B cell (primary cell): ENCODE results near the gene NUBP2. TPM values are rescaled to one million over a fixed set of nuclear protein-coding genes. Genes with fewer than 3 reads are reported as not detected.

Experiments used
- ATAC-seq: fragments of 200-7000 bp; cut with Tn5 transposase; one replicate; pipeline ENCODE4 v1.10.0; 2021; ENCODE audit warnings: low read depth, mild to moderate bottlenecking, moderate number of reproducible peaks, moderate library complexity
- CTCF ChIA-PET: fragments of 350-600 bp; sonication (Branson Sonifier 250); formaldehyde crosslinking; loops from one replicate; lab custom pipeline; 2021; ENCODE audit warnings: antibody characterized with exemption, inconsistent platforms; lab: Charles Lee
- POLR2A ChIA-PET: fragments of 350-600 bp; sonication (Branson Sonifier 250); formaldehyde crosslinking; loops from one replicate; lab custom pipeline; 2021; ENCODE audit warnings: antibody characterized with exemption; lab: Charles Lee
- DNase-seq: peaks from one replicate; pipeline ENCODE4 v3.0.0; 2013
- H2AFZ ChIP-seq: 2 replicates; pipeline ENCODE4 v1.6.1; 2012; ENCODE audit warnings: mild to moderate bottlenecking, low read depth, low read length; ENCODE audit not compliant: insufficient read depth, poor library complexity, severe bottlenecking
- H3K27ac ChIP-seq, 2 donors: 1 replicate in 1 of 2; 2 replicates in 1 of 2; pipeline ENCODE4 v1.5.1; 2012 to 2013; ENCODE audit warnings: low read length in 2 of 2, mild to moderate bottlenecking in 2 of 2, moderate library complexity in 1 of 2
- H3K27me3 ChIP-seq, 4 experiments: fragments of 200-600 bp in 1 of 4; sonication (generic) in 1 of 4; replicated peaks in 1 of 4; 1 replicate in 2 of 4; 2 replicates in 2 of 4; pipeline versions ENCODE4 v1.6.1 to v1.7.0; 2013 to 2016; ENCODE audit warnings: low read length in 3 of 4, mild to moderate bottlenecking in 2 of 4, mixed read lengths in 1 of 4, moderate library complexity in 1 of 4; ENCODE audit not compliant: insufficient read depth in 4 of 4, control insufficient read depth in 3 of 4; ENCODE audit errors: control extremely low read depth in 1 of 4
- H3K36me3 ChIP-seq, 2 experiments: replicated peaks in 1 of 2; 1 replicate in 1 of 2; 2 replicates in 1 of 2; pipeline versions ENCODE4 v1.6.1 to v1.7.1; 2013; ENCODE audit warnings: low read length in 1 of 2; ENCODE audit not compliant: insufficient read depth in 2 of 2, control insufficient read depth in 1 of 2; ENCODE audit errors: control extremely low read depth in 1 of 2, extremely low read depth in 1 of 2
- H3K4me1 ChIP-seq, 2 donors: fragments of 200-600 bp in 1 of 2; sonication (generic) in 1 of 2; 1 replicate in 1 of 2; 2 replicates in 1 of 2; pipeline versions ENCODE4 v1.5.1 to v1.6.1; 2013 to 2017; ENCODE audit warnings: low read length in 2 of 2; ENCODE audit not compliant: control insufficient read depth in 2 of 2, insufficient read depth in 2 of 2
- H3K4me2 ChIP-seq: replicated peaks from 2 replicates; pipeline ENCODE3; 2012; ENCODE audit warnings: mild to moderate bottlenecking, low read depth, low read length; ENCODE audit not compliant: poor library complexity, severe bottlenecking
- H3K4me3 ChIP-seq, 5 experiments: fragments of 200-600 bp in 1 of 5; sonication (generic) in 1 of 5; 1 replicate in 3 of 5; 2 replicates in 2 of 5; pipeline versions ENCODE4 v1.5.1 to v1.7.0; 2011 to 2016; ENCODE audit warnings: low read length in 4 of 5, mild to moderate bottlenecking in 4 of 5, low read depth in 2 of 5, control low read depth in 1 of 5, moderate library complexity in 1 of 5; ENCODE audit not compliant: insufficient read depth in 1 of 5; ENCODE audit errors: control extremely low read depth in 1 of 5, extremely low read depth in 1 of 5
- H3K79me2 ChIP-seq: fragments of 200-600 bp; sonication (generic); one replicate; pipeline ENCODE4 v1.6.0; 2016; ENCODE audit warnings: low read length; ENCODE audit not compliant: control insufficient read depth, insufficient read depth
- H3K9ac ChIP-seq: fragments of 200-600 bp; sonication (generic); 2 replicates; pipeline ENCODE4 v1.6.1; 2017; ENCODE audit warnings: mild to moderate bottlenecking, low read length, moderate library complexity
- H3K9me3 ChIP-seq, 3 donors: one replicate each; pipeline versions ENCODE4 v1.6.1 to v1.7.1; 2013; ENCODE audit warnings: low read length in 2 of 3; ENCODE audit not compliant: control insufficient read depth in 2 of 3, insufficient read depth in 1 of 3; ENCODE audit errors: control extremely low read depth in 1 of 3
- H4K20me1 ChIP-seq: 2 replicates; pipeline ENCODE4 v1.6.0; 2012; ENCODE audit warnings: mild to moderate bottlenecking, low read length; ENCODE audit not compliant: insufficient read depth, control insufficient read depth, poor library complexity, severe bottlenecking
- H3K27ac Mint-ChIP-seq: one replicate; pipeline ENCODE4 v1.8.0; 2021; ENCODE audit warnings: mixed read lengths
- H3K27me3 Mint-ChIP-seq: one replicate; pipeline ENCODE4 v1.8.0; 2021; ENCODE audit warnings: mixed read lengths
- H3K4me1 Mint-ChIP-seq: one replicate; pipeline ENCODE4 v1.8.0; 2021; ENCODE audit warnings: mixed read lengths
- H3K4me3 Mint-ChIP-seq: one replicate; pipeline ENCODE4 v1.8.0; 2021; ENCODE audit warnings: mixed read lengths
- H3K9me3 Mint-ChIP-seq: one replicate; pipeline ENCODE4 v1.8.0; 2022; ENCODE audit warnings: mixed read lengths; ENCODE audit not compliant: insufficient read depth
- EZH2 ChIP-seq: IDR thresholded peaks from 2 replicates; pipeline ENCODE4 v1.6.1; 2012; ENCODE audit warnings: borderline replicate concordance, low read depth, mild to moderate bottlenecking, moderate library complexity, low read length; ENCODE audit not compliant: insufficient read depth, poor library complexity, severe bottlenecking
- WGBS: methylation state at CpG from one replicate; pipeline ENCODE4 v1.1.5; 2013; ENCODE audit warnings: missing lambda C conversion rate; ENCODE audit not compliant: insufficient coverage; 5-methylcytosine and 5-hydroxymethylcytosine counted together
- intact Hi-C: fragments of 100-400 bp; cut with micrococcal nuclease; formaldehyde crosslinking; loops from one replicate; pipeline ENCODE4 v1.10.0; 2022
- polyA plus RNA-seq: library from polyadenylated mRNA; depleted of rRNA; stranded (reverse); fragments of >200 nt; gene quantifications from 2 replicates; pipeline ENCODE4 v1.2.3, GENCODE V29; 2012
- total RNA-seq, 2 donors: library from RNA; stranded (reverse); fragments of 120-200 nt in 1 of 2; gene quantifications; 1 replicate in 1 of 2; 2 replicates in 1 of 2; pipeline versions ENCODE4 v1.2.3 to v1.2.4, GENCODE V29; 2013 to 2022
- TF ChIP-seq, protein P1 (sequence below): fragments of 200-600 bp; IDR thresholded peaks from one replicate; pipeline ENCODE4 v1.8.0; 2022; ENCODE audit warnings: antibody characterized with exemption, mild to moderate bottlenecking

Gene NUBP2
- total and polyA plus RNA-seq, 2 donors (not counting 1 experiment from before 2014, with no cell fraction given): 50.2 to 71.7 TPM

DNA sequence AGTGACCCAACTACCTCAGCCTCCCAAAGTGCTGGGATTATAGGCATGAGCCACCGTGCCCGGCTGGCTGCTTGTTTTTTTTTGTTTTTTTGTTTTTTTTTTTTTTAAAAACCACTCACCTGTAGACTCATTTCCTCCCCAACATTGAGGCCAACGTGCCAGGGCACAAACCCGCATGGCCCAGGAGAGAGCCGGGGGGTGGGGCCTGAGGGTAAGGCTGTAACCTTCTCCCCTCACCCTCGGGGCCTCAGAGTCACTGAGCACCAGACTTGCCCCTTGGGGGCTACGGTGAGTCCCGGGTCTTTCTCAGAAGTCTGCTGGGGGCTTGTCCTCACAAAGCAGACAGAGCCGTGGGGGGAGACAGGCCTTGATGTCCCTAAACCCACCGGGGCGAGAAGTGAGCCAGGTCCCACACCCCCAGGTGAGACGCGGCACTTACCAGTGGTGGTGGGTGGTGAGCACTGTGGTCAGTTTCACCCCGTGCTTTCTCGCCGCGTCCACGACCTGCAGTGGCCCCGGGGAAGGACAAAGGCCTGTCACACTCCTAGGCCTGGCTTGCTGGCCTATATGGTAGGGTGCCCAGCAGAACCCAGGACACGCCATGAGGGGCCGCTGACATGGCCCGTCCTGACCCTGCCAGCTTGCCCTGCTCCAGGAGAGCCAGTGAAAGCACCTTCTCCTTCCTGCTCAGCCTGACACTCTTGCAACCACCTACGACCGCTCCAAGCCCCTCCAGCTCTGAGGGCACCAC, 39.3 kb downstream of the NUBP2 start:
- no peaks in the 10 kb centered on the region for H3K9me3 Mint-ChIP-seq
- Histone ChIP-seq H4K20me1 (peaks cover 56% of the 10 kb centered on the region), H3K27ac (no peak overlapping the region), H2AFZ (no peak overlapping the region), H3K27me3 (no peaks in the 10 kb centered on the region), H3K9me3 (no peaks in the 10 kb centered on the region), H3K36me3 (peaks cover 0 to 39% of the 10 kb centered on the region in 2 experiments), H3K79me2 (peaks cover 50% of the 10 kb centered on the region), H3K4me2 (no peak overlapping the region), H3K9ac (no peak overlapping the region), H3K4me1 (peaks cover 7 to 10% of the 10 kb centered on the region in 2 donors), H3K4me3 (no peak overlapping the region)
- no peaks in the 10 kb centered on the region for H3K27me3 Mint-ChIP-seq
- ATAC-seq (no peak), DNase-seq (no peak)
- TF ChIP-seq, protein P1, sequence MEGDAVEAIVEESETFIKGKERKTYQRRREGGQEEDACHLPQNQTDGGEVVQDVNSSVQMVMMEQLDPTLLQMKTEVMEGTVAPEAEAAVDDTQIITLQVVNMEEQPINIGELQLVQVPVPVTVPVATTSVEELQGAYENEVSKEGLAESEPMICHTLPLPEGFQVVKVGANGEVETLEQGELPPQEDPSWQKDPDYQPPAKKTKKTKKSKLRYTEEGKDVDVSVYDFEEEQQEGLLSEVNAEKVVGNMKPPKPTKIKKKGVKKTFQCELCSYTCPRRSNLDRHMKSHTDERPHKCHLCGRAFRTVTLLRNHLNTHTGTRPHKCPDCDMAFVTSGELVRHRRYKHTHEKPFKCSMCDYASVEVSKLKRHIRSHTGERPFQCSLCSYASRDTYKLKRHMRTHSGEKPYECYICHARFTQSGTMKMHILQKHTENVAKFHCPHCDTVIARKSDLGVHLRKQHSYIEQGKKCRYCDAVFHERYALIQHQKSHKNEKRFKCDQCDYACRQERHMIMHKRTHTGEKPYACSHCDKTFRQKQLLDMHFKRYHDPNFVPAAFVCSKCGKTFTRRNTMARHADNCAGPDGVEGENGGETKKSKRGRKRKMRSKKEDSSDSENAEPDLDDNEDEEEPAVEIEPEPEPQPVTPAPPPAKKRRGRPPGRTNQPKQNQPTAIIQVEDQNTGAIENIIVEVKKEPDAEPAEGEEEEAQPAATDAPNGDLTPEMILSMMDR: no peak
- no peak for TF ChIP-seq EZH2
- intact Hi-C loops: no loop called here
- POLR2A ChIA-PET: no interaction called here
- H3K4me1 Mint-ChIP-seq: peaks cover 18% of the 10 kb centered on the region
- no peak overlapping the region for H3K27ac Mint-ChIP-seq
- CTCF ChIA-PET: no interaction called here
- H3K4me3 Mint-ChIP-seq: no peak overlapping the region
- WGBS: 93% methylated on average over 22 of the region's 24 CpGs

DNA sequence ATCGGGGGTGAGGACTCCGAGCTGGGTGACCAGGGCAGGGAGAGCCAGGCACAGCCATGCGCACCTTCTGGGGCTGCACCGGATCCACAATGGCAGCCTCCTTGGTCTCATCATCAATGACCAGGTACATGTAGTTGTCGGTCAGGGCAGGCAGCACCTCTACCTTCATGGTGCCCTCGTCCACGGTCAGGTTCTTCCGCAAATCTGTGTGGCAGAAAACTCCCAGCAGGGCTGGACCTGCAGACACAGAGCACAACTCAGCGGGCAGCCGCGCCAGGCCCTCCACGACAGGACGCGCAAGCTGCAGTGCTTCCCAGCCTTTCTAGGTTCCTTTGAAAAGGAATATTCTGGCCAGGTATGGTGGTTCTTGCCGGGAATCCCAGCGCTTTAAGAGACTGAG, 40.0 kb downstream of the NUBP2 start:
- no peak for TF ChIP-seq EZH2
- TF ChIP-seq, protein P1: no peak
- 98% methylated on average over 15 of the region's 16 CpGs for WGBS
- peaks cover 58% of the 10 kb centered on the region for H3K79me2 ChIP-seq
- H3K36me3 ChIP-seq: peaks cover 0 to 34% of the 10 kb centered on the region in 2 experiments
- no peaks in the 10 kb centered on the region for H3K9me3 ChIP-seq
- no peak overlapping the region for H3K27ac ChIP-seq
- no peaks in the 10 kb centered on the region for H3K27me3 Mint-ChIP-seq
- H4K20me1 ChIP-seq: peaks cover 52% of the 10 kb centered on the region
- no peak overlapping the region for H3K27ac Mint-ChIP-seq
- no peaks in the 10 kb centered on the region for H3K9me3 Mint-ChIP-seq
- intact Hi-C loops: no loop called here
- H3K4me3 ChIP-seq: no peak overlapping the region
- H3K4me2 ChIP-seq: no peak overlapping the region
- POLR2A ChIA-PET: no interaction called here
- DNase-seq: no peak
- peaks cover 12 to 16% of the 10 kb centered on the region in 2 donors for H3K4me1 ChIP-seq
- H3K4me1 Mint-ChIP-seq: peaks cover 26% of the 10 kb centered on the region
- CTCF ChIA-PET: no interaction called here
- no peak overlapping the region for H3K4me3 Mint-ChIP-seq
- H2AFZ ChIP-seq: no peak overlapping the region
- H3K27me3 ChIP-seq: no peaks in the 10 kb centered on the region
- ATAC-seq: no peak
- no peak overlapping the region for H3K9ac ChIP-seq
